NK-92 (cell line): ENCODE results near the gene USP33.
A peak's percentile ranks its signal among the peaks of the same experiment; 100 is the strongest.
"Not testable (repeated sequence)": the region's sequence is repeated elsewhere in the genome, so short reads cannot be mapped to it uniquely, and the experiment has no call there.

Source experiments
- DNase-seq: peaks from one replicate; lab custom pipeline; 2025; ENCODE audit not compliant: unreplicated experiment; lab: John Stamatoyannopoulos, UW

USP33 gene

DNA sequence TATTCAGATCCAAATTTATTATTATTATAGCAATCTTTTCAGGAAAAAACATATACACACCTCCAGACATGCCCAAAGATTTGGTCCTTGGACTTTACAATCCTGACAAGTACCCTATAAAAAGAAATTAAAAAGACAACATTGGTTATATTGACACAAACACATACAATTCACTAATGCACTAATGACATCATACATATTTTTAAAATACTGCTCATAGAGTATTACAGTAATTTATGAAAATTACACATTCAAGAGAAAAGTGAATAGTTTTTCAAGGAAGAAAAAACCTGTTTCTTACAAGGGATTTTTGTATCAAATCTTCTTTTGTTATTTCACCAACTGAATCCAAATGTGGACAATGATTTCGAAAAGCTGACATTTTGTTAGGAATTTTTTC lies 18.3 kb downstream of the USP33 start:
- no peak for DNase-seq

DNA sequence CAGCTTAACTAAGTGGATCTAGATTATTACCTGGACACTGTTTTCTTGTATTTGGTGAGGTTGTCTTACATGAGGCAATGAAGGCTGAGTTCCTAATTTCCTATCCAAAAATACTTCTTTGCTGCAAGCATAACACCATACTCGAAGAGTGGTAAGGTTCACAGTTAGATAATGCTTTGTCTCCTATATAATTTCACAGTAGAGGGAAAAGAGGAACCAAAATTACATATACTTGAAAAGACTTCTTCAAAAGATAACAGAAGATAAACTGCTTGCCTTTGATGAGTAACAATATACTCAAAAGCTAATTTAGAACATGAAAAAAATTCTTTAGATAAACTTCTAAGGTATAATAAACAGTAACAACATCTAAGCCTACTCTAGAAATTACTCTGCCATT lies 20.4 kb downstream of the USP33 start:
- DNase-seq = no peak

DNA sequence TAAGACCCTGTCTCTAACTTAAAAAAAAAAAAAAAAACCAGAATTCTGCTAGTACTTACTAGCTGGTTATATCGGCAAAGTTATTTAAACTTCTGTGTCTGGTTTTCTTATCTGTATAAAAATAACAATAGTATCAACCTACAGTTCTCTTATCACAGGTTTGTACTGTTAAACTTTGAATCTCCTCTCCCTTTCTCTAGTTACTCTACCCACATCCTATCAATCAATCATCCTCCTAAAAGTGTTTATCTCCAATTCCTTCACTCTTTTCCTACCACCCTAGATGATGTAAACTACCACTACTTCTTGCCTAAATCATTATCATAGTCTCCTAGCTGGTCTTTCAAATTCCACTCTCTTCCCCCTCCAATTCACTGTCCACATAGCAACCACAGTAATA lies 27.6 kb downstream of the USP33 start:
- no peak for DNase-seq

DNA sequence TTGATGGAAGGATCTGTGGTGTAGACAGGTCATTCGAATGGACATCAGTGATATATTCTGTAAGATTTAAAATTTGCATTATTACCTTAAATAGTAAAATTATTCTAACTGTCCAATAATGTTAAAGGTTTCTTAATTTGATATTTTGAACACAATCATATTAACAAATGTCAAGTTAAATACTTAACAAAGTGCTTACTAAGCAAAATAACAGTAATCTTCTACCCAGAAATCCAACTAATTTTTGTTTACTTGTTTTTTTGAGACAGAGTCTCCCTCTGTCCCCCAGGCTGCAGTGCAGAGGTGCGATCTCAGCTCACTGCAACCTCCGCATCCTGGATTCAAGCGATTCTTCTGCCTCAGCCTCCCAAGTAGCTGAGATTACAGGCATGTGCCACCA lies 33.9 kb downstream of the USP33 start:
- DNase-seq = no peak

DNA sequence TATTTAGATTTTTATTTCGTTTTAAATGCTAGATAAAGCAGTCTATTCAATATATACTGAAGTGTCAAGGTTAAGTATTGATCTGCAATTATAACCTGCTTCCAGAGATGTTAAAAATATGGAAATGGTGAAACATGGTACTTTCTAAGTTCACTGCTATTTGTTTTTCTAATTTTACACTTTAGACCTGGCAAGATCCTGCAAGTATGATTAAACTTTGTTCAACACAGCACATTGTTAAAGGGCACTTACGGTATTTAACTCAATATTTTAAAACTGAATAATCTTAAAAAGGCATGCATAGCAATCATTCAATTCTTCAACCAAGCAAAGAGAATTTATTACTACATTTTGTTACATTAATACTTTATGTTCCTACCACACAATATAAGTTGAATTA lies 41.5 kb downstream of the USP33 start:
- no peak for DNase-seq

DNA sequence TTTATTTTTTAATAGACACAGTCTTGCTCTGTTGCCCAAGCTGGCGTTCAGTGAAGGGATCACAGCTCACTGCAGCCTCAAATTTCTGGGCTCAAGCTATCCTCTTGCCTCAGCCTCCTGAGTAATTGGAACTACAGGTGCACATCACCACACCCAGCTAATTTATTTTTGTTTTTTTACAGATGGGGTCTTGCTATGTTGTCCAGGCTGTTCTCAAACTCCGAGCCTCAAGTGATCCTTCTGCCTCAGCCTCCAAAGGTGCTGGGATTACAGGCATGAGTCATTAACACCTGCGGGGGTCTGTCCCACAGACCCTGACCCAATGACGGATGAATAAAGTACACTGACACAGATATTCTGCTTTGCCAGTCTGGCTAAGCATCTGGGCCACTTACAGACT lies 43.6 kb downstream of the USP33 start:
- no peak for DNase-seq

DNA sequence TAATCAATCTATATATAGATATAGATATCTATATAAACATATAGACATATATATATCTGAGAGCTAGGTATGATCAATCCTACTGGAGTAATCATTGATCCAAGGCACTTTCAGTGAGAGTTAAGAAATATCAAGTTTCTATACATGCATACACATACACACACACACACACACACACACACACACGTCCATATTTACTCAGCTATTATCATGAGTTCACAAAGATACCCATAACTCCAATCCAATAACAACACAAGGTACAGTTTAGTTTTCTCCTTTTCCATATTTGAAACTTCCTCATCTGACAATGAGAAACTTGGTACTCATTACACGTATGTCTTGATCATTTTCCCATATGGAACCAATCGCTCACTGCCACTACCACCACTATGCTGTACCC lies 49.9 kb downstream of the USP33 start:
- no peak for DNase-seq

DNA sequence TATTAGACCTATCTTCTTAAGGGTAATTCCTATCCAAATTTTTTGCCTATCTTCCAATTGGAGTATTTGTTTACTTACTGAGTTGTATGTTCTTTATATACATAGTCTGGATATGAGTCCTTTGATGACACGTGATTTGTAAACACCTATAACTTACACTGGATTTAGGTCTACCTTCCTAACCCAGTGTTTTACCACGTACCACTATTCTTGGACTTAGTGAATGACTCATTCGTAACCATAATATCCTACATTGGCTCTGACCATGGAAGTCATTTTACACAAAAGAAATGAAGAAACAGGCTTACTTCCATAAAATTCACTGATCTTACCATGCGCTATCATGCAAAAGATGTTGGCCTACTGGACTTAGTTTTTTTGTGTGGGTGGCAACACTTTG lies 53.3 kb downstream of the USP33 start:
- no peak for DNase-seq

DNA sequence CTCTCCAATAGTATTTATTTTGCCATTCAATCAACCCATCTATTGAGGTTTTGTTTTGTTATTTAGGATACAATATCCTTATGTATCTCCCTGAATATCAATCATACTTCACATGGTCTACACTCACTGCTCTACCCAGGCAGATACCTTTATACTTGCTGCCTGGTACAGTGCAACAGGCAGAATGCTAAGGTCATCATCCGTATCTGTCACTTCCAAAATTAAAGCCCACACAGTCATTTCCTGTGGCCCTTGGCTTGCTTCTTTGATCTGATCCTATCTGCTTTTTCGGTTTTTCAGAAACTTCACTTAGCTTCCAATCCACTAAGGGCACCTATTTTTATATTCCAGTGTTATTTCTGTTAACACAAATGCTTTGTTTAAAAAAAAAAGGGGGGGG lies 54.9 kb downstream of the USP33 start:
- no peak for DNase-seq

DNA sequence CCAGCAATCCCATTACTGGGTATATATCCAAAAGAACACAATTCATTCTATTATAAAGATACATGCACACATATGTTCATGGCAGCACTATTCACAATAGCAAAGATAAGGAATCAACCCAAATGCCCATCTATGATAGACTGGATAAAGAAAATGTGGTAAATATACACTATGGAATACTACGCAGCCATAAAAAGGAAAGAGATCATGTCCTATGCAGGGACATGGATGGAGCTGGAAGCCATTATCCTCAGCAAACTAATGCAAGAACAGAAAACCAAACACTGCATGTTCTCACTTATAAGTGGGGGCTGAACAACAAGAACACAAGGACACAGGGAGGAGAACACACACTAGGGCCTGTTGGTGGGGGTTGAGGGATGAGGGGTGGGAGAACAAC lies 60.0 kb downstream of the USP33 start:
- not testable (repeated sequence) for DNase-seq

DNA sequence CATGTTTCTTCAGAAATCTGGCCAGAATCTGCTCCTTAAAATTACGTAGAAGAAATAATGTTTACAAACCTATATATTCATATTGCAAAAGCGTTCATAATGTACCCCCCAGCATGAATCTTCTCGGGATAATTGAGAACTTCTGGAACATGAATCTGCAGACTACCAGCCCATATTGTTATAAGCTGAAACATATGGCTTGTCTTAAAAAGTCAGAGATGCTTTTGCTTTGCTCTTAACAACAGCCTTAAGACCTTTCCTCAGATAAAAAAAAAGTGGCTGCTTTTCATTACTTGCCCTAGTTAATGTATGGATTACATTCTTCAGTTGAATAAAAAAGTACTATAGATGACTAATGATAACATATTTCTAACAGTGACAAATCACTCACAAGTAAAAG lies 62.2 kb downstream of the USP33 start:
- no peak for DNase-seq

DNA sequence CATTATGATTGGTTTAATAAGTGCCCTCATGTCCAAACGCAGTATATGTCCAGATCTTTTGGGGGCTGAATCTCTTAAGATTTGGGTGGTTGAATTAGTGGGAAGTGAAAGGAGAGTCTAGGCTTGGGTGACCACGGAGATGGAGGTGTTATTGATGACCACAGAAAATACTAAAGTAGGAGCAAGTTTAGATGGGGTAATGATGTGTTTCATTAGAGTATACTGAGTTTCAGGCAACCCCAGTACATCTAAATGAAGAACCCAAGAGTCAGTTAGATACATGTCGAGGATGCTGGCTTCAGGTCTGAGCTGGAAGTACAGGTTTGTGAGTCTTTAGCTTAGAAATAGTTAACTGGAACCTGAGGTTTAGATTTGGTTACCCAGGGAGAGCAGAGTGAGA lies 70.7 kb downstream of the USP33 start:
- DNase-seq = no peak

DNA sequence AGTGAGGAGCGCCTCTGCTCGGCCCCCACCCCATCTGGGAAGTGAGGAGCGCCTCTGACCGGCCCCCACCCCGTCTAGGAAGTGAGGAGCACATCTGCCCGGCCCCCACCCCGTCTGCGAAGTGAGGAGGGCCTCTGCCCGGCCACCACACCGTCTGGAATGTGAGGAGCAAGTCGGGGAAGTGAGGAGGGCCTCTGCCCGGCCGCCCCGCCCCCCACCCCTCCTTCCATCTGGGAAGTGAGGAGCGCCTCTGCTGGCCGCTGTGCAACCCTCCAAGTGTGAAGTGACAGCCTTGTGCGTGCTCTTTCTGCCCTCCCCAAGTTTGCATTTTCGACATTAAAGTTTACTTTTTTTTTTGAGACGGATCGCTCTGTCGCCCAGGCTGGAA lies 72.1 kb downstream of the USP33 start:
- no peak for DNase-seq

DNA sequence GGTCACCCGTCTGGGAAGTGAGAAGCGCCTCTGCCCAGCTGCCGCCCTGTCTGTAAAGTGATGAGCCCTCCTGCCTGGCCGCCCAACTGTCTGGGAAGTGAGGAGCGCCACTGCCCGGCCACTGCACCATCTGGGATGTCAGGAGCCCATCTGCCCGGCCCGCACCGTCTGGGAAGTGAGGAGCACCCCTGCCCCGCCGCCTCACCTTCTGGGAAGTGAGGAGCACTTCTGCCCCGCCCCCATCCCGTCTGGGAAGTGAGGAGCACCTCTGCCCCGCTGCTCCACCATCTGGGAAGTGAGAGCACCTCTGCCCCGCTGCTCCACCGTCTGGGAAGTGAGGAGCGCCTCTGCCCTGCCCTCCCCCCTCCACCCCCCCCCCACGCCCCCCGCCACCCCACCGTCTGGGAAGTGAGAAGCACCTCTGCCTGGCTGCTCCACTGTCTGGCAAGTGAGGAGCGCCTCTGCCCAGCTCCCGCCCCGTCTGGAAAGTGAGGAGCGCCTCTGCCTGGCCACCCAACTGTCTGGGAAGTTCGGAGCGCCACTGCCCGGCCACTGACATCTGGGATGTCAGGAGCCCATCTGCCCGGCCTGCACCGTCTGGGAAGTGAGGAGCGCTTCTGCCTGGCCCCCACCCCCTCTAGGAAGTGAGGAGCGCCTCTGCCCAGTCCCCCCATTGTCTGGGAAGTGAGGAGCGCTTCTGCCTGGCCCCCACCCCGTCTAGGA lies 72.7 kb downstream of the USP33 start:
- DNase-seq = no peak

DNA sequence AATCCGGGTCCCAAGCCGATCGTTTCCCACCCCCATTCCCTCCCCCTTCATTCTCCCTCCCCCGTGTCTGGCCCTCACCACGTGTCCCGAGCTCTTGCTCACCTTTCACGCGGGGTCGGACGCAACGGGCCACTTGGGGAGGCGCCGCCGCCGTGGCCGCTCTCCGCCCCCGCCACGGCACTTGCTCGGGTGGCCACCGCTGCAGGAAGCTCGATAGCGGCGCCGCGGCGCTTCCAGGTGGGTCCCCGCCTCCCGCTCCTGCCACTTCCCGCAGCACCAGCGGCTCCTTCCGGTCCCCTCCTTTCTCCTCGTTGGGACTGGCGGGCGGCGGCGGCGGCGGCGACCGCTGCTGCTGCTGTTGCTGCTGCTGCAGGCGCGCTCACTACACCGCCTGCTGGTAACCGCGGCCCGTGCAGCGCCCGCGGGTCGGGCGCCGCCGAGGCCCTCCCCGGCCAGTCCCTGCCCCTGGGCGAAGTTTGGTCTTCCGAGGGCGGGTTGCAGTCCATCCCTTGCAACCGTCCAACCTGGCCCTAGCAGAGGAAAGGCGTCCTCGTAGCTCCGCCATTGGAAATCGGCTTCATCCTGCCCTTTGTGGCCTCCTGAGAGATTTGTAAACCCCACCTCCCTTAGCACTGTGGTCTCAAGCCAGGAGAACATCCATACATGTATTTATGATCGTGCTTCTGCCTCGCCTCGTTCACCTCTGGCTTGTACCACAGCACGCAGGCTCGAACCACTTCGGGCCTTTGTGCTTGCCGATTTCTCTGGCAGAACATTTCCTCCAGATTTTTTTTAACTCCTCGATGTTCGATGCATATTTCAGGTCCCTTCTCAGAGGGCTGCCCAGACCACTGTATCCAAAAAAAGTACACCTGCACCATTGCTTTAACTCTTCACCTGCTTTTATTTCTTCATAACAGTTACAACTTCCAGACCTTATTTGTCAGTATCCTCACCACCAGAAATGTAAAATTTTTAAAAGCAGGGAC lies 76.2 kb downstream of the USP33 start:
- peak; percentile 47 for DNase-seq

DNA sequence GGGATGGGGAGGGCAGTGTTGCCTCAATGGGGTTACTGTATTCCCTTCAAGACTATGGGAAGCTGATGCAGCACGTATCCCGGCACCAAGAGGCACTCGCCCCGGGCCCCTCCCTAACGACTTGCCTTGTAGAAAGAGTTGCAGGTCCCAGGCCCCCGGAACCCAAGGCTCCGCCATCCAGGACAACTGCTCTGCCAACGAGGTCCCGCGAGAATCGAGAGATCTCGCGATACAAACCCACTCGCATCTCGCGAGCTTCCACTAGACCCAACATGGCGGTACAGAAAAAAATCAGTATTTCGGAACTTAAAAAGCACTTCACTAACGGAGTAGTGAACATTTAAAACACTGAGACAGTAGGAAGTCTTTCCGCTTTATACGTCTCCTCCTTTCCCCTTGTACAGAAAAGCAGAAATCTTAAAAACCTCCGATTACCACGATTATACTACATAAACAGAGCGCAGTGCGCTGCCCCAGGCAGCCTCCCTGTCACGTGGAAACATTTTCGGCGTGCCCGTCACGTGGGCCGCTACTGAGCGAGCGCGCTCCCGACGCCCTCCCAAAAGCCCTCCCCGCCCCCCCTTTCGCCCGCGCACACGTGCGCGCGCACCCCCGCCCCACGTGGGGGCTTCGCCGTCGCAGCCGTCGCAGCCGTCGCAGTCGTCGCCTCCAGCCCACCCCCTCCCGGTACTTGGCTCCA lies 77.0 kb downstream of the USP33 start, which contains the start of gene ZZZ3:
Gene ZZZ3 (minus strand): TSS at position 199 of the 700 bp plus-strand sequence. CDS start 49,304 bp downstream, outside the sequence.
- peak; percentile 58 for DNase-seq

DNA sequence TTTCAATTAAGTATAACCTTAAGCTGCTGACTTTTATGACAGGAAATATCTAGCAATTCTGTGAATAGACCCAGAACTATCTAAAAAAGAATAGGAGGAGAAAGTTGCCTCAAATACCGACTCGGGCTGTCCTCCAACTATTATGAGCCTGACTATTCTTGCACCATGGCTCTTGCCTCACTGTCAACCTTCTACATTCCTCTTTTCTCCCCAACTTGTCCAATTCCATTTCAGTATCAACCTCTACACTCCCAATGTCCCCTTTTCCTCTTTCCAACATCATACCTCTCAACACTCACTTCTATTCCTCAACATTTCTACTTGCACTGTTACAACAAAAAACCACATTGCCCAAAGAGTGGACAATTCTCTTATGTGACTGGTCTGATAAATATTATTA lies 79.5 kb downstream of the USP33 start:
- DNase-seq = no peak

DNA sequence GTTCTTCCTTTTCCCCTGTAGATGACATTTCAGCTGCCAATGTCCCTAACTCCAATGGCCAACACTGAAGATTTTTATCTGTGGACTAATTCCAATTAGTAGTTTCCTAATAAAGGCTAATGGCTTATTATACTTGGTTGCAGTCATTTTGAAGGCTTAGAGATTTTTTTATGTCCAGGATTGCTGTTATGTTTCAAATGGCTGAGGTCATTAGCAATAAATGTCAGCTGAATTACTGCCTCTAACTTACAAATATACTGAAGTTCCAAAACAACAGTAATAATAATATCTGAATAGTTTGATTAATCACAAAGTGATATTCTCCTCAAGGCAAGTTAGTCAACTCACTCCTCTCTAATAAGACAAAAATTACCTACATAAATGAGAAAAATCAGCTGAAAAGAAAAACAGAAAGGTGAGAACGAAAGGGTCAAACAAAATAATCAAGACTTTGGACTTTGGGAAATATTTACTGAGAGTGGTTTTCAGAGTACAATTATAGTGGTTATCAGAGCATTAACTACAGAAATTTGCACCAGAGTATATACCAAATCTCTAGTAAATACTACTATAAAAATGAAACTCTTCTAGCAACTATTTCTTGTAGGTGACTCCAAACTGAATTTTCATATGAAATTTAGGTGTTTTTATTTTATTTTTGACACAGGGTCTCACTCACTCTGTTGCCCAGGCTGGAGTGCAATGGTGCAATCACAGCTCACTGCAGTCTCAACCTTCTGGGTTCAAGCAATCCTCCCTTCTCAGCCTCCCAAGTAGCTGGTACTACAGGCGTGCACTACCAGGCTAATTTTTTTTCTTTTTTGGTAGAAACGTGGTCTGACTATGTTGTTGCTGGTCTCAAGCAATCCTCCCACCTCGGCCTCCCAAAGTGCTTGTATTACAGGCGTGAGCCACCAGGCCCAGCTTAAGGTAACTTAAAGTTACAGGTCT lies 80.7 kb downstream of the USP33 start:
- DNase-seq = no peak

DNA sequence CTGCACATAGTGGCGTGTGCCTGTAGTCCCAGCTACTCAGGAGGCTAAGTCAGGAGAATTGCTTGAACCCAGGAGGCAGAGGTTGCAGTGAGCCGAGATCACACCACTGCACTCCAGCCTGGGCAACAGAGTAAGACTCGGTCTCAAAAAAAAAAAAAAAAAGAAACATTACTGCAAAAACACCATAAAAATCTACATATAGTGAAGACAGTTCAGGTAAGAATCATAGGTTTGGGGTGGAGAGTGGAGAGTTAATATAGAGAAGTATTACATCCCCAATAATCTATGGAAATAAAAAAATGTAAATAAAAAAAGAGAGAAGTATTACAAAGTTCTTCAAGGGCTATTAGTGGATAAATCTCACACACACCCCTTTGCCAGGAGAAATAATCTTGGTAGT lies 84.8 kb downstream of the USP33 start:
- not testable (repeated sequence) for DNase-seq

DNA sequence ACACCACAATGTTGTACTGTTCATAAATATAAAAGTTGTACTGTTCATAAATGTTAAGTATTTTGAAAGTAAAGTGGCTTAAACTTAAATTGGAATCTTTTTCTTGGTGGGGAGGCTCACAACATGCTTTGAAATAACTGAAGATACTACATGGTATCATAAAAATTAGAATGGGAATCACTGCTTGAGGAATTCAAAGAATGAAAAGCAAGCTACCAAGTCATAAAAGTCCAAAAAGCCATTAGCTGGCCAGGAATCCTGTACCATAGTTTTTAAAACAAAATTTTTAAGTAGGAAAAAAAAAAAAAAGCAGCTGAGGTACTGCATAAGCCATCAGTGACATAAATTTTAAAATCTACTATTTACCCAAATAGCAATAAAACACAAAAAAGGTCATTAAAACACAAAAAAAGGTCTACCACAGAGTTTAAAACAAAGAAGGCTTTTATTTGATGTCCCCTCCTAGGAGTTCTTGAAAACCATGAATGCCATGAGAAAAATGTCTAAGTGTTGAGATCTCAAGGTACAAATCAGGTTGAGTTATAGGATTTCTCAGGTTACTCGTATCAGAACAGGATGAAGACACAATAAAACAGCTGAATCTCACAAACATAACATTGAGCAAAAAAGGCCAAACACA lies 85.8 kb downstream of the USP33 start:
- DNase-seq = no peak
